ENCODE measurements around the gene ZFAND4.
"Not testable (repeated sequence)": the region's sequence is repeated elsewhere in the genome, so short reads cannot be mapped to it uniquely, and the experiment has no call there.

The ZFAND4 gene

DNA sequence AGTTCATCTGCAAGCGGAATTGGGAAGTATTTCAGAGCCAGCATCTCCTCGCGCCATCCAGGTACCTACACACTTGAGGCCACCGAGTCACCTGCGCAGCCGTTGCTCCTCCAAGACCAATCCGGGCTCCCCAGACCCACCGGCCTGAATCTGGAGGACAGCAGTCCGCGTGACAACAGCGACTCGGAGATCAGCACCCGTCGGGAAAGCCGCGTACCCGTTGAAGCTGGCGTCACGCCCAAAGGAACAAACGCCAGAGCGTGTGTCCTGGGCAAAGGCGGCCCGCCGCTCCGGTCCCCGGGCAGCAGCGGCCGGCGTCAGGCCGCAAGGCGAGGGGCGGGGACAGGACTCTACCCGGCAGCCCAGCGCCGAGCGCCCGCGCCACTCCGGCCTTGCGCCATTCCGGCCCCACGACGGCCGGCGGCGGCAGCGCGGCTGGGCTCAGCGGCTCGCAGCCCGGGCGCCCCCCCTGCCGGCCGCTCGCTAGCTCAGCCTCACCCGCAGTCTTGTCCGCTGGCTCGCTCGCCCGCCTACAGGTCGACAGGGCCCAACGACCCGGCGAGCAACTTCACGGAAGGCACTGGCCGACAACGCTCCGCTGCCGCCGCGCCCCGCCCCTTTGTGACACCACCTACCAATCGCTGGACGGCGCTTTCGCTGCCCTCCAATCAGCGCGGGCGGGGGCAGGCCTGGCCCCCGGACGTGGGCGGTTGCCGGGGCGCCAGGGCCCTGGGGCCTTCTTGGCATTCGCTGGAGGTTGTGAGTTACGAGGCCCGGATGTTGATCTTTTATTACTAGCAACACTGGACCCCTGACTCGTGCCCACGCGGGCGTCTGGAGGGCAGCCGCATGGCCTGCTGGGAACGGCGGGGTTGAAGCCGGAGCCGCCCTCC, at the start of gene ZFAND4:
Gene ZFAND4 (minus strand): TSS at position 592 of the 893 bp plus-strand sequence. CDS start 9,047 bp downstream, outside the sequence.
- peak; percentile 97 for DNase-seq

DNA sequence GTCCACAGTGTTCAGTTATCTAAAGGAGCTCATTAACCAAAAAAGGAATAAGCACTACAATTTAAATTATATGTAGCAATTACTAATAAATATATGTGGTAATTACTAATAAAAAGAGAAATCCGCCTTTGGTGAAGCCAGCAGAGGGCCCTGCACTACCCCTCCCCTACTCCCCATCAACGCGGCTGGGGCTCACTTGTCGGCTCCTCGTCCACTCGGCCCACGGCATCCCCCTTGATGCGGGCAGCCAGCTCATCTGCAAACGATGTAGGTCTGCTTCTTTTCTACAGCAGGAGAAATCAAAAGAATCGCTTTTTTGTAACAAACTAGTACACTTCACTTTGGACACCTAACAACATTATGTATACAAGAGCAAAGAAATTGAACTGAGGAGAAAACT, 48.9 kb upstream of the ZFAND4 start:
- DNase-seq: not testable (repeated sequence)

DNA sequence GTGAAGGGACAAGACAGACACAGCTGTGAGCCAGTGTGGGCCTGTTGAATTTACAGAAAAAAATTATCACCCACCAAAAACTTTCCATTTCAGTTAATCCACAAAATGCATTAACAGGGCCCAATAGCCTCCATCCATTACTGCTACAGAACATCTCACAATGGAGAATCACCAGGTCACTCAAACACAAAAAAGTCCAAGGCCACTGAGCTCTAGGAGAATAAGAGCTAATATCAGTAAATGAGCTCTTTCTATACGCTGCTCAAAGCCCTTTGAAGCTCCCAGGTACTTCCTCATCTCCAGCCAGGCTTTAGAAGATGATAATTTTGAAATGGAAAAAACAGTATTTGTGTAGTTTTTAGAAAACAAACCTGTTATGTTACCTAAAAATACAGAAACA, 45.1 kb upstream of the ZFAND4 start:
- not testable (repeated sequence) for DNase-seq

DNA sequence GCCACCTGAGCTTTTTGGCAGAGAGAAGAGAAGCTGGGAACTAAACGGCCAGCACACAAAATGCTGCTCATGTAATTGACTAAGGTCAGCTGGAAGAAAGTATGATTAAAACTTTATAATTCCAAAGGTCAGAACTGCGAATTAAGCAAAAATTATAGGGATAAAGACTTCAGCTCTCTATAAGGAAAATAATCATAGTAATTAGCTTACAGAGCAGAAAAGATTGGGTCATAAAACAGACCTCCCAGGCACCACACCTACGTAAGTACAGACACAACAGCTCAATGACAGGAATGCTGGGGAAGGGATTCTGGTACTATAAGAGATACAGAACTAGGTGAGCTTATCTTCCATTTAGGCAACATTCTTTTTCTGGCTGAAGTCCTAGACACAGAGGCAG, 44.5 kb upstream of the ZFAND4 start:
- DNase-seq: not testable (repeated sequence)

DNA sequence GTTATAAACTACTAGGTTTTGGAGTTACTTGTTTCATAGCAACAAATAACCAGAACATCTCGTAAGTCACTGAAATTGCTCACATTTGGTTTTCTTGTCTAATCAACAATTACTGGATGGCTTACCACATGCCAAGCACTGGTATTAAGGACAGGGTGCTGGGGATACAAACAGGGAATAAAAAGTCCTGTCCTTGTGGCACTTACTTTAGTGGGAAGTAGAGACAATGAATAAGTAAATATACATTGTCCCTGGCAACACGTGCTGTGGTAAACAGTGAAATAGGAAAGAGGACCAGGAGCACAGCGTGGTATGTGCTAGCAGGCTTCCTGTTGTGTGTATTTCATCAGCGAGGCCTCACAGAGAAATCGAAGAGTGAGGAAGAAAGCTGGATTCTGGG, 38.7 kb upstream of the ZFAND4 start:
- not testable (repeated sequence) for DNase-seq

DNA sequence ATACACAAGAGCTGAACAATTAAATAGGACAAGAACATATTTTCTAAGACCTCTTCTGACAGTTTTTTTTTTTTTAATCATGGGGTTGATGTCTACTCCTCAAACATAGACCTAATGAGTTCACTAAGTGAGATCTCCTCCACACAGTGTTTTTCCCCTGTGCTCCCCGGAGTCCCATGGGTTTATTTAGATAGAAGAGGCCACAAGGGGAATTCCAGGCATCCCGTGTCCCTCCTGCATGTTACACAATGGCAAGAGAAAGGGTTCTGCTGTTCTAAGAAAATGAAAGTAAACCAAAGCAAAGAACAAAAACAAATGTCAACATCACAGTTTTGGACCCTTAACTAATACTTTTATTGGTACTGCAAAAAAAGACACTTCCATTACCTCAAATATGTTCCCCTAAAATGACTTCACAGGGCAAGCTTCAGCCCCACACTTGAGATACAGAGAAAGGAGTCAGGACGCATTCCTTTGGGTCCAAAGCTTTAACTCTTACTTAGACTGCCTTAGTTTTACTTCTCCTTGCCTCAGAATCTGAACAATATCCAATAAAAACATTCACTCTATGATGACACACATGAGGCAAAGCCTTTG, 37.7 kb upstream of the ZFAND4 start:
- DNase-seq: not testable (repeated sequence)

DNA sequence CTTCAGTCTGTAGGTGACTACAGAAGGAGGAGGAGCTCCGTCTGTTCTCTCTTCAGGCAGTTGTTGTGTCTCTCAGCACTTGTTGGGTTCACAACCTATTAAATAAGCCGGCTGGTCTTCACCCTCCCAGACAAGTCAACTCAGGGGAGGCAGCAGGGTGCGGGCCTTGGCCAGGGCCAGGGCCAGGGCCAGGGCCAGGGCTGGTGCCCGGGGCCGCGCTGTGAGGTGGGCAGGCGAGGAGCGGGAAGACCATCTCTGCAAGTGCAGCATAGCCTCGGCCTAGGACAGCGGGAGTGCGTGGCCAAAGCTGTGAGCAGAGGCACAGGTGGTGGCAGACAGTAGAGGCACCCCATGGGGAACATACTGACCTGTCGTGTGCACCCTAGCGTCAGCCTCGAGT, 5.9 kb upstream of the ZFAND4 start:
- not testable (repeated sequence) for DNase-seq

DNA sequence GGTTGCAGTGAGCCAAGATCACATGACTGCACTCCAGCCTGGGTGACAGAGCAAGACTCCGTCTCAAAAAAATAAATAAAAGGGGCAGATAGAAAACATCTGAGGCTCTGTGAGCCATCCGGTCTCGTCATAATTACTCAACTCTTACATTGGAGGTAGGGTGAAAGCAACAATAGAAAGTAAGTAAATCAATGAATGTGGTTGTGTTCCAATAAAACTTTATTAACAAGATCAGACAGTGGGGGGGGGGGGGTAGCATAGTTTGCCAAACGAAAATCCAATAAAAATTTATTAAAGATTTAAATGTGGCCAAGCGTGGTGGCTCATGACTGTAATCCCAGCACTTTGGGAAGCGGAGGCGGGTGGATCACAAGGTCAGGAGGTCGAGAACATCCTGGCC, 2.8 kb upstream of the ZFAND4 start:
- DNase-seq: no peak

DNA sequence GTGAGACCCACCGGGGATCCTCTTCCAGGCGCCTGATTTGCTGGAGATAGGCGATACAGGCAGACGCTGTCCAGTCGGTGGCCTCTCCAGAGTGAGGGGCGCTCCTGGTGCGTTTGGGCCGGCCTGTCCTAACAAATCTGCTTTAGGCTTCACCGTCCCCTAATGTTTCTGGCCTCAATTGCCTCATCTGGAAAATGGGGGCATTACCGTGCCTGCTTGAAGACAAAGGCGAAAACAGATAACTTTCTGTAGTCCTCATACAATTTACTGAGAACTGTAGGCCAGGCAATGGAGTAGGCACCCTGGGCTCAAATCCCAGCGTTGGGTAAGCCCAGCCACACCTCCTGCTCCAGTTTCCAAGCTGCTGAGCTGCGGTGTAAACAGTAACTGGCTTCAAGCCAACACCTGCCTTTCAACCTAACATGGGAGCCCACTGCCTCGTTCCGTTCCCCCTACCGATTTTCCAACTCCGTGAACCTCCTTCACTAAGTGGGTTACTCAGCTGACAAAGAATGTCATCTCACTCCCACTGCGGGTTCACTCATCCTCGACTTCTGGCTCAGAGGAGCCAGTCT, 589 bp upstream of the ZFAND4 start:
- DNase-seq: peak; percentile 2

DNA sequence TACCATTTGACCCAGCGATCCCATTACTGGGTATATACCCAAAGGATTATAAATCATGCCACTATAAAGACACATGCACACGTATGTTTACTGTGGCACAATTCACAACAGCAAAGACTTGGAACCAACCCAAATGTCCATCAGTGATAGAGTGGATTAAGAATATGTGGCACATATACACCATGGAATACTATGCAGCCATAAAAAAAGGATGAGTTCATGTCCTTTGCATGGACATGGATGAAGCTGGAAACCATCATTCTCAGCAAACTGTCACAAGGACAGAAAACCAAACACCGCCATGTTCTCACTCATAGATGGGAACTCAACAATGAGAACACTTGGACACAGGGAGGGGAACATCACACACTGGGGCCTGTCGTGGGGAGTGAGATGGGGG, 1.3 kb downstream of the ZFAND4 start:
- DNase-seq: not testable (repeated sequence)

DNA sequence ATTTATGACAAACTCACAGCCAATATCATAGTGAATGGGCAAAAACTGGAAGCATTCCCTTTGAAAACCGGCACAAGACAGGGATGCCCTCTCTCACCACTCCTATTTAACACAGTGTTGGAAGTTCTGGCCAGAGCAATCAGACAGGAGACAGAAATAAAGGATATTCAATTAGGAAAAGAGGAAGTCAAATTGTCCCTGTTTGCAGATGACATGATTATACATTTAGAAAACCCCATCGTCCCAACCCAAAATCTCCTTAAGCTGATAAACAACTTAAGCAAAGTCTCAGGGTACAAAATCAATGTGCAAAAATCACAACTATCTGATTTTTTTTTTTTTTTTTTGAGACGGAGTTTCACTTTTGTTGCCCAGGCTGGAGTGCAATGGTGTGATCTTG, 2.7 kb downstream of the ZFAND4 start:
- DNase-seq: not testable (repeated sequence)

DNA sequence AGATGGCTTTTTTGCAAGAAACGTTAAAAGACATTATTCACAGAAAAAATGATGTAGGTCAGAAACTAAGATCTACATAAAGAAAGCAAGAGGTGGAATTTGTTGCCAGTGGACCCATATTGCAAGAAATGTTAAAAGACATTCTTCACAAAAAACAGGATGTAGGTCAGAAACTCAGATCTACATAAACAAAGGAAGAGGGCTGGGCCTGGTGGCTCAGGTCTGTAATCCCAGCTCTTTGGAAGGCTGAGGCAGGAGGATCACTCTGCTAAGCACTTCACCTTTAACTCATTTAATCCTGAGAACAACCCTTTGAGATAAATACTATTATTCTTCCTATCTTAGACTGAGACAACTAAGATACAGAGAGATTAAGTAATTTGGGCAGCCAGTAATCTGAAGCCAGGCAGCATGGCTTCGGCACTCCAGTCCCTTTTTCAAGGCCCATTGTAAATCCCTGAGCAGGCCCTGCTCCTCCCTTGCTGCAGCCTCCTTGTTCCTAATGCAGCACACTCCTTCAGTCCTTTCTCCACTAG, 11.6 kb downstream of the ZFAND4 start:
- no peak for DNase-seq

DNA sequence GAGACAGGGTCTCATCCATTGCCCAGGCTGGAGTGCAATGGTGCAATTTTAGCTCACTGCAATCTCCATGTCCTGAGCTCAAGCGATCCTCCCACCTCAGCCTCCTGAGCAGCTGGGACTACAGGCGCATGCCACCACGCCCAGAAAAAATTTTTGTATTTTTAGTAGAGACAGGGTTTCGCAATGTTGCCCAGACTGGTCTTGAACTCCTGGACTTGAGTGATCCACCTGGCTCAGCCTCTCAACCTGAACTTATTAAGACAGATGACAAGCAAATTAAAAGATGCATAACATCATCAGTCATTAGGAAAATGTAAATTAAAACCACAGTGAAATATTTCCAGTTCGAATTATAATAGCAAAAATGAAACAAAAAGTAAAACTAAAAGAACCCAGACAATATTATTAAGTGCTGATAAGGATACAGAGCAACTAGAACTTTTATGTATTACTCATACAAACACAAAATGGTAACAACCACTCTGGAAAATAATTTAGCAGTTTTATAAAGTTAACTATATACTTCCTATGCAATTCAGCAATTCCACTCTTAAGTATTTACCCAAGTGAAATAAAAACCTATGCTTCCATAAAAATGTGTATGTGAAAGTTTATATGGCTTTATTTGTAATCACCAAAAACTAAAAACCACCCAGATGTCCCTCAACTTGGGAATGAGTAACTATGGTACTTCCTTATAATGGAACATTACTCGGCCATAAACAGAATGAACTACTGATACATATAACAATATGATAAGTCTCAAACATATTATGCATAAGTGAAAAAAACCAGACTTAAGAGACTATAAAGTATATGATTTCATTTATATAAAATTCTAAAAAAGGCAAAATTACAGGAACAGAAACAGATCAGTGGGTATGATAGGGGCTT, 15.3 kb downstream of the ZFAND4 start:
- DNase-seq: no peak

DNA sequence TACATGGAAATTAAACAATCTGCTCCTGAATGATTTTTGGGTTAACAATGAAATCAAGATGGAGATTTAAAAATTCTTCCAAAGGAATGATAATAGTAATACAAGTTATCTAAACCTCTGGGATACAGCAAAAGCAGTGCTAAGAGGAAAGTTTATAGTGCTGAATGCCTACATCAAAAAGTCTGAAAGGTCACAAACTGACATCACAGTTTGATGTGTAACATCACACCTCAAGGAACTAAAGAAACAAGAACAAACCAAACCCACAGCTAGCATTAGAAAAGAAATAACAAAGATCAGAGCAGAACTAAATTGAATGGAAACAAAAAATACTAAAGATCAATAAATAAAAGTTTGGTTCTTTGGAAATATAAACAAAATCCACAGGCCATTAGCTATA, 17.4 kb downstream of the ZFAND4 start:
- DNase-seq: no peak

DNA sequence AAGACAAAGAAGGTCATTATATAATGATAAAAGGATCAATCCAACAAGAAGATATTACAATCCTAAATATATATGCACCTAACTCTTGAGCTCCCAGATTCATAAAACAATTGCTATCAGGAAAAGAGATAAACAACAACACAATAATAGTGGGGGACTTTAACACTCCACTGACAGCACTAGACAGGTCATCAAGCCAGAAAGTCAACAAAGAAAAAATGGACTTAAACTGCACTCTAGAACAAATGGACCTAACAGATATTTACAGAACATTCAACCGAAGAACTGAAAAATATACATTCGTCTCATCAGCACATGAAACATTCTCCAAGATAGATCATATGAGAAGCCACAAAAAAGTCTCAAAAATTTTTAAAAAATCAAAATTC, 17.8 kb downstream of the ZFAND4 start:
- not testable (repeated sequence) for DNase-seq

DNA sequence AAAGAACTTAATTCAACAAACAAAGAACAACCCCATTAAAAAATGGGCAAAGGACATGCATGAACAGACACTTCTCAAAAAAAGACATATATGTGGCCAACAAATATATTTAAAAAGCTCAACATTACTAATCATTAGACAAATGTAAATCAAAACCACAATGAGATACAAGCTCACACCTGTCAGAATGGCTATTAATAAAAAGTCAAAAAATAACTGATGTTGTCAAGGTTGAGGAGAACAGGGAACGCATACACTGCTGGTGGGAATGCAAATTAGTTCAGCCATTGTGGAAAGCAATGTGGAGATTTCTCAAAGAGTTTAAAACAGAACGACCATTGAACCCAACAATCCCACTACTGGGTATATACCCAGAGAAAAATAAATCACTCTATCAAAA, 19.1 kb downstream of the ZFAND4 start:
- no peak for DNase-seq

DNA sequence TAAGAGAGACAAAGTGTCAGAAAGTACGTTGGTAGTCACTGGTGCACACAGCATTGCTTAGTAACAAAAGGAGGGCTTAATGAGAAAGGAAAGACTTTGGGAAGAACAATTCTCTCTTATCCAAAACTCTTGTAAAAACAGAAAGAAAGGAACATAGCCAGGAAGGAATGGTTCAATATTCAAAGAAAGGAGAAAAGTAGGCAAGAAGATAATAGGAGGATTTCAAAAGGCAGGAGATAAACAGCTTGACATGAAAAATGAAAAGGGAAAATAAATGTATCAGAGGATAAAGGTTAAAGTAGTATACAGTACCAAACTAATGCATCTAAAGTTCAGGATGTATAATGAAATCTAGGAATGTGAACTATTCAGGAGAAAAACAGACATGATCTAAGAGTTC, 20.1 kb downstream of the ZFAND4 start:
- no peak for DNase-seq

DNA sequence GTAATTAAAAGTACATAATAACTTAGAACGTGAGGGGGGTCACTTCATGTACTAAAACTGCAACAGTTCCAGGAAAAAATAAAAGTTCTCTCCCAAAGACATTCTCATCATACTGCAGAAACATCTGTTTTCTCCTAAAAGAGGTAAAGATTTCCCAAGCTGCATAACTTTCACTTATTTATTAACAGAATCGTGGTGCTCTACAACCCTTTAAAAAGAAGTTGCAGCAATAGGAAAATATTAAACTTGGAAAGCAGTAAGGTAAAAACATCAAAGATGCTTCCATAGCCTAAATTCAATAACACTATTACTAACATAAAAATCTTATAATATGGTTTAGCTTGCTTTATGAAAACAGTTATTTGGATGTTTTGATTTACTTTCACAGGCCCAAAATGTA, 23.3 kb downstream of the ZFAND4 start:
- DNase-seq: no peak

DNA sequence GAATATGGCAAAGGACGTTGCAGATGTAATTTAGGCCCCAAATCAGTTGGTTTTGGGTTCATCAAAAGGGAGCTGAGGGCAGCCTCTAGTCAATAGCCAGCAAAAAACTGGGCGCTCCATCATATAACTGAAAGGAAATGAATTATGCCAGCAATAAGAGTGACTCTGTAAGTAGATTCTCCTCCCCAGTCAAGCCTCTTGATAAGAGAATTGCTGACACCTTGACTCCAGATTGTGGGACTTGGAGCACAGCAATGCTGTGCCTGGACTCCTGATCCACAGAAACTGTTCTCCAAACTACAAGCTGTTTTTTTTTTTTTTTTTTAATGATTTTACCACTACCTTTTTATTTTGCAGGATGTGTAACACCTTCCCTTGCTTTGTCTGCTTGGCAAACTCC, 25.5 kb downstream of the ZFAND4 start:
- DNase-seq: no peak

DNA sequence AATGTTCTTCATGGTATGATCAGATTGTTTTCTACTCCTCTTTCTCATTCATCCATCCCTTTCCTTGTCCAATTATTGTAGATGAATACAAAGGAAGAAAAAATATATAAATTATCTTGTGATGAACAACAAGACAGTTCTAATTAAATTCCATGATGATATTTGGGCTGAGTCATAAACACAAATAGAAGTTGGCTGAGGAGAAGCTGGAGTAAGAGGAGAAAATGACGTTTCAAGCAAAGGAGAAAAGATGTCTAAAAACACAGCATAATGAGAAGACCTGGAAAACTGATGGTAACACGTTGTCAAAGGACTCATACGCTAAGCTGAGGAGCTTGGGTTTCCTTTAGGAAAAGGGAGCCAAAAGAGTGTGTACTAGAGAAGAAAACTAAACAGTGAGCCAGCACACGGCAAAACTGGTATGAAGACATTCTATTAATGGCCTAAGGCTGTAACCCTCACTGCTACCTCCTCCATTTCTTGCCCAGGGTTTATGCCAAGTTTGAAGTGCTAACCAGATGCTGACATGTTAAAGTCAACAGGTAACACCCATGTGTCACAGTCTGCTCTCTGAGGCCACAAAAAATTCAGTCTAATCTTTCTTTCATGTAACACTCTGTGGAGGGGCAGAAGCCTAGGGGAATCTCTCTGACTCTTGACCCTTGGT, 26.1 kb downstream of the ZFAND4 start:
- DNase-seq: no peak

DNA sequence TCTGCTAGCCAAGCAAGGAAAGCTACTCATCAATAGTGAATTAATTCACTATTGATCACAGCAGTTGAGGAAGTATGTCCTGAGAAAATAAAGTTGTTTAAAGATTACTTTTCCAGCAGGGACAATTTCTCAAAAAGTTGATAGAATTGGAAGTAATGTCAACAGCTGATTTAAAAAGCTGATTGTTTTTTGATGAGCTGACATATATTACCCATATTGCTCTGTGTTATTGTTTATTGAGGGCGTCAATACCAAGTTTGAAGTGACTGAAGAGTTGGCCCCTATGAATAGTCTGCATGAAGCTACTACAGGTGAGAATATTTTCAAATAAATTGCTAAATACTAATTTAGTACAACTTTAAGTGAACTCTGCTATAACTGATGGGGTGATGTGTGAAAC, 28.0 kb downstream of the ZFAND4 start:
- no peak for DNase-seq

DNA sequence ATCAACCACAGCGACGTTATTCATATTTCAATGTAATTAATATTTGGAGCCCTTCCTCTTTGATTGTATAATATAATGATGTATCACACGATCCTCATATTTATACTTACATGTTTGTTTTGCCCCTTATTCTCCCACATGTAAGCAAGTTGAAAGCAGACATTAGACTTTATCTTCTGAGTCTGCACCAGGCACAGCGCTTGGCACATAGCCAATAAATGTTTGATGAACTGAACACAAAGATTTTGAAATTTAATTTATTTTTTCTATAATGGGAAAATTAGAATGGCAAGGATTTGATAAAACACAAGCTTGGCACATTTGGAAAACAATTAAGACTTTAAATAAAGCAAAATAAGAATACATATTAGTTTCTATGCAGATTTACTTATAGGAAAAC, 31.6 kb downstream of the ZFAND4 start:
- no peak for DNase-seq

All from CD4-positive, alpha-beta T cell treated with Interleukin-17A for 4 hours (primary cell).